HepG2 (cell line): ENCODE results near the gene ZXDC. TPM values are rescaled to one million over a fixed set of nuclear protein-coding genes. Genes with fewer than 3 reads are reported as not detected.

Experiments used
- ATAC-seq: fragments of 200-7000 bp; cut with Tn5 transposase; 3 replicates; pipeline ENCODE4 v1.9.1; 2020; ENCODE audit warnings: mild to moderate bottlenecking, moderate library complexity
- BruUV-seq: library from RNA; stranded (reverse); fragments of 400-500 nt; replicated peaks from 2 replicates; lab custom pipeline; 2021; lab: Mats Ljungman, UMichigan
- CTCF ChIA-PET: fragments of 300-600 bp; formaldehyde crosslinking; extraction: SDS; loops from one replicate; lab custom pipeline; 2021; ENCODE audit warnings: low total read pairs, inconsistent platforms, low intra/inter-chr PET ratio; lab: Yijun Ruan, JAX
- POLR2A ChIA-PET: fragments of 350-600 bp; sonication (Branson Sonifier 250); formaldehyde crosslinking; loops from one replicate; lab custom pipeline; 2020; ENCODE audit warnings: antibody characterized with exemption, inconsistent platforms; lab: Yijun Ruan, JAX
- DNase-seq: peaks from one replicate; pipeline ENCODE4 v3.0.0-alpha.2; 2015; ENCODE audit warnings: low spot score
- FAIRE-seq: peaks from 3 replicates; lab custom pipeline; 2011; peaks lifted over from hg19 to GRCh38; lab: Jason Lieb, UNC
- H2AFZ ChIP-seq: one replicate; pipeline ENCODE4 v1.6.1; 2011; ENCODE audit warnings: low read length, inconsistent platforms
- H3K27ac ChIP-seq: fragments of 300-600 bp; 3 replicates; pipeline ENCODE4 v1.8.0; 2011; ENCODE audit warnings: mixed run types, mild to moderate bottlenecking, mixed read lengths, low read length, inconsistent platforms; ENCODE audit not compliant: insufficient read depth; ENCODE audit errors: extremely low read length
- H3K27me3 ChIP-seq, 2 experiments: fragments of 200-600 bp in 1 of 2; 2 replicates in 1 of 2; 3 replicates in 1 of 2; pipeline versions ENCODE4 v1.6.0 to v1.8.0; 2011; ENCODE audit warnings: low read length in 2 of 2, mild to moderate bottlenecking in 2 of 2, moderate library complexity in 2 of 2, inconsistent platforms in 1 of 2; ENCODE audit not compliant: insufficient read depth in 2 of 2, control insufficient read depth in 1 of 2
- H3K36me3 ChIP-seq, 2 experiments: fragments of 200-600 bp in 1 of 2; replicated peaks in 1 of 2; 2 replicates in 1 of 2; 3 replicates in 1 of 2; pipeline versions ENCODE4 v1.5.1 to v1.8.0; 2011; ENCODE audit warnings: low read length in 2 of 2, inconsistent platforms in 1 of 2; ENCODE audit not compliant: insufficient read depth in 2 of 2, control insufficient read depth in 1 of 2
- H3K4me1 ChIP-seq: 2 replicates; pipeline ENCODE4 v1.5.1; 2012; ENCODE audit warnings: low read length, inconsistent platforms; ENCODE audit not compliant: insufficient read depth
- H3K4me2 ChIP-seq: 2 replicates; pipeline ENCODE4 v1.6.0; 2011; ENCODE audit warnings: low read depth, low read length, inconsistent platforms
- H3K4me3 ChIP-seq, 3 experiments: fragments of 200-600 bp in 1 of 3; sonication (generic), shearing (Covaris generic) in 1 of 3; replicated peaks in 1 of 3; 2 replicates each; pipeline ENCODE4 v1.5.1; 2011 to 2016; ENCODE audit warnings: low read length in 3 of 3, inconsistent platforms in 2 of 3, low read depth in 2 of 3, mild to moderate bottlenecking in 2 of 3, control low read depth in 1 of 3, mixed read lengths in 1 of 3; ENCODE audit not compliant: insufficient read depth in 1 of 3
- H3K79me2 ChIP-seq: one replicate; pipeline ENCODE4 v1.6.1; 2011; ENCODE audit warnings: low read length, inconsistent platforms; ENCODE audit not compliant: insufficient read depth
- H3K9ac ChIP-seq: 2 replicates; pipeline ENCODE4 v1.6.0; 2011; ENCODE audit warnings: mild to moderate bottlenecking, low read depth, low read length, inconsistent platforms; ENCODE audit not compliant: insufficient read depth
- H3K9me3 ChIP-seq: 2 replicates; pipeline ENCODE4 v1.5.1; 2012; ENCODE audit warnings: mild to moderate bottlenecking, low read length
- H4K20me1 ChIP-seq: 2 replicates; pipeline ENCODE4 v1.6.0; 2011; ENCODE audit warnings: inconsistent platforms, mild to moderate bottlenecking, low read length, moderate library complexity; ENCODE audit not compliant: insufficient read depth
- JUND ChIP-seq: sonication (generic); formaldehyde crosslinking; IDR thresholded peaks from 2 replicates; pipeline ENCODE4 v1.8.0; 2022; ENCODE audit warnings: mild to moderate bottlenecking, missing genetic modification reagents
- MED8 ChIP-seq: sonication (generic); formaldehyde crosslinking; IDR thresholded peaks from 2 replicates; pipeline ENCODE4 v1.8.1; 2023; ENCODE audit warnings: mild to moderate bottlenecking, missing genetic modification reagents; ENCODE audit not compliant: insufficient replicate concordance
- ZNF337 ChIP-seq: sonication (generic); formaldehyde crosslinking; IDR thresholded peaks from 2 replicates; pipeline ENCODE4 v1.5.1; 2020; ENCODE audit warnings: missing genetic modification reagents, low read depth, mild to moderate bottlenecking, borderline replicate concordance
- ZNF788 ChIP-seq: sonication (generic); formaldehyde crosslinking; IDR thresholded peaks from 2 replicates; pipeline ENCODE4 v1.5.0; 2020; ENCODE audit warnings: mild to moderate bottlenecking, missing genetic modification reagents, borderline replicate concordance
- WGBS: methylation state at CpG from one replicate; pipeline ENCODE4 v1.1.6; 2017; ENCODE audit warnings: low lambda C conversion rate; 5-methylcytosine and 5-hydroxymethylcytosine counted together
- in situ Hi-C: cut with HindIII; loops from 2 replicates; pipeline ENCODE4 v1.10.0; 2017; ENCODE audit warnings: low pct_unique_long_range_greater_than_20kb; ENCODE audit not compliant: extremely low pct_ligation_motif_present
- intact Hi-C: fragments of 100-400 bp; cut with micrococcal nuclease; formaldehyde crosslinking; loops from one replicate; pipeline ENCODE4 v1.10.0; 2022; ENCODE audit not compliant: unreplicated experiment
- polyA plus RNA-seq, 8 experiments: library from polyadenylated mRNA; depleted of rRNA in 3 of 8; stranded (reverse) in 7 of 8; unstranded in 1 of 8; fragments of >200 nt; fragmentation: Illumina TruSeq in 4 of 8; extraction: Trizol in 4 of 8; gene quantifications; 2 replicates each; pipeline versions ENCODE4 v1.2.1 to v1.2.3, GENCODE V29; 2011 to 2016; ENCODE audit warnings: low read depth in 4 of 8, missing spikeins in 1 of 8, mixed read lengths in 1 of 8; ENCODE audit not compliant: insufficient read depth in 1 of 8
- total RNA-seq, 5 experiments: library from RNA; depleted of rRNA; stranded (reverse); fragments of >200 nt; fragmentation: Illumina TruSeq; extraction: Trizol; gene quantifications; 2 replicates each; pipeline ENCODE4 v1.2.3, GENCODE V29; 2016; ENCODE audit warnings: low read depth in 1 of 5
- TF ChIP-seq, protein P1 (sequence below): sonication (generic); formaldehyde crosslinking; IDR thresholded peaks from 2 replicates; pipeline ENCODE4 v1.4.0; 2020; ENCODE audit warnings: mild to moderate bottlenecking, low read depth, missing genetic modification reagents

ZXDC gene
- total and polyA plus RNA-seq, 2 of the 13 experiments (the other 11 are each of a cell fraction or from before 2014, with no cell fraction given), result 17.6 to 21.2 TPM

DNA sequence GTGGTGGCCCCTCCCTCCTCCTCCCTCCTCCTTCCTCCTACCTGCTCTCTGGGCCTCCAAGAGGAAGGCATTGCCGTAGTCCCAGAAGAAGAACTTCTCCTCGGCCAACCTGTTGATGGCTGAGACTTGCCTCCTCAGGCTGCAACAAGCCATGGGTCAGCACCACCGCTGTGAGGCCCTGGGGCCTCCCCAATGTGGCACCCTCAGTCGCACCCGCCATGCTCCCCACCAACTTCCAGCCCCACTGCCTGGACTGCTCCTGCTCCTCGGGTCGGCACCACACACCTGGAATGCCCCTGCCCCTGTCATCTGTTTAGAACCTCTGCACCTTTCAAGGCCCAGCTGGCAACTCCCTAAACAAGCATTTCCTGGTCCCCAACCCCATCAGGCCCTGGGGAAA is 24.3 kb upstream of the ZXDC start:
- POLR2A ChIA-PET, result no interaction called here
- Histone ChIP-seq H3K27ac (no peak overlapping the region), H3K4me1 (peaks cover 36% of the 10 kb centered on the region), H3K4me2 (no peak overlapping the region), H3K27me3 (no peaks in the 10 kb centered on the region), H4K20me1 (no peaks in the 10 kb centered on the region), H3K79me2 (no peaks in the 10 kb centered on the region), H3K36me3 (no peaks in the 10 kb centered on the region), H3K4me3 (no peak overlapping the region), H3K9me3 (no peaks in the 10 kb centered on the region), H3K9ac (no peak overlapping the region), H2AFZ (no peak overlapping the region)
- ATAC-seq, result no peak
- CTCF ChIA-PET, result no interaction called here
- no peak for DNase-seq
- BruUV-seq, result no TSS peak
- 70% methylated on average over 3 of the region's 7 CpGs for WGBS
- TF ChIP-seq JUND (CRISPR knock-in tag) (no peak), ZNF788 (CRISPR knock-in tag) (no peak), ZNF337 (CRISPR knock-in tag) (no peak)
- intact Hi-C loops, result no loop called here
- FAIRE-seq, result no peak
- in situ Hi-C loops, result no loop called here

DNA sequence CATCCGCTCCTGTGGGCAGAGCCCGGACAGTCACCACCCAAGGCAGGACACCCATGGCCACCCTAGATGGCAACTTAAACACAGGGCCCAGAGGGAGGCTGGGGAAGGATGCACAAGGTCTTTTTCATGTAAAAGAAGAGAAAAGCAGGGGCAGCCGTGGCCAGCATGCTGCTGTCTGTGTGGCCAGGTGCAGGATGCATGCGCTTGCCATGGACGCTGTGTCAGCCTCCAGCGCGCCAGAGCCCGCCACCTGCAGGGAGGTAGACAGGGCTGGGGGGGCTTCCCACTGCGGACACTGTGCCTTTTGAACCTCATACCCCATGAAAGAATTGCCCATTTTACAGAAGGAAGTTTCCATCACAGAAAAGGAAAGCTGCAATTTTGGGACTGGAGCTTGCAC is 23.7 kb upstream of the ZXDC start:
- Histone ChIP-seq H3K9me3 (no peaks in the 10 kb centered on the region), H3K36me3 (no peaks in the 10 kb centered on the region), H3K27ac (no peak overlapping the region), H3K9ac (no peak overlapping the region), H4K20me1 (no peaks in the 10 kb centered on the region), H3K27me3 (no peaks in the 10 kb centered on the region), H3K4me1 (peaks cover 36% of the 10 kb centered on the region), H3K4me2 (no peak overlapping the region), H3K79me2 (no peaks in the 10 kb centered on the region), H2AFZ (no peak overlapping the region), H3K4me3 (no peak overlapping the region)
- CTCF ChIA-PET, result no interaction called here
- 95% methylated on average over 7 of the region's 9 CpGs for WGBS
- TF ChIP-seq, protein P1, sequence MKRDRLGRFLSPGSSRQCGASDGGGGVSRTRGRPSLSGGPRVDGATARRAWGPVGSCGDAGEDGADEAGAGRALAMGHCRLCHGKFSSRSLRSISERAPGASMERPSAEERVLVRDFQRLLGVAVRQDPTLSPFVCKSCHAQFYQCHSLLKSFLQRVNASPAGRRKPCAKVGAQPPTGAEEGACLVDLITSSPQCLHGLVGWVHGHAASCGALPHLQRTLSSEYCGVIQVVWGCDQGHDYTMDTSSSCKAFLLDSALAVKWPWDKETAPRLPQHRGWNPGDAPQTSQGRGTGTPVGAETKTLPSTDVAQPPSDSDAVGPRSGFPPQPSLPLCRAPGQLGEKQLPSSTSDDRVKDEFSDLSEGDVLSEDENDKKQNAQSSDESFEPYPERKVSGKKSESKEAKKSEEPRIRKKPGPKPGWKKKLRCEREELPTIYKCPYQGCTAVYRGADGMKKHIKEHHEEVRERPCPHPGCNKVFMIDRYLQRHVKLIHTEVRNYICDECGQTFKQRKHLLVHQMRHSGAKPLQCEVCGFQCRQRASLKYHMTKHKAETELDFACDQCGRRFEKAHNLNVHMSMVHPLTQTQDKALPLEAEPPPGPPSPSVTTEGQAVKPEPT, result no peak
- peak; percentile 22 for TF ChIP-seq MED8 (CRISPR knock-in tag)
- POLR2A ChIA-PET, result no interaction called here
- intact Hi-C loops, result loop anchor here (2.0 to 10.0 kb wide), 2 partner anchors 23 to 55 kb away; partner anchors contain the start of gene C3orf22
- no peak for FAIRE-seq
- DNase-seq, result no peak
- in situ Hi-C loops, result no loop called here
- no peak for ATAC-seq
- BruUV-seq, result no TSS peak
